GM19025 (cell line): ENCODE measurements around the gene NUP214.
"Not testable (repeated sequence)": the region's sequence is repeated elsewhere in the genome, so short reads cannot be mapped to it uniquely, and the experiment has no call there.

ENCODE experiments used
- ATAC-seq: cut with Tn5 transposase; IDR thresholded peaks from one replicate; pipeline ENCODE4 v1.9.1; 2021; ENCODE audit warnings: mild to moderate bottlenecking, low read depth, moderate library complexity; ENCODE audit not compliant: unreplicated experiment

NUP214 gene

DNA sequence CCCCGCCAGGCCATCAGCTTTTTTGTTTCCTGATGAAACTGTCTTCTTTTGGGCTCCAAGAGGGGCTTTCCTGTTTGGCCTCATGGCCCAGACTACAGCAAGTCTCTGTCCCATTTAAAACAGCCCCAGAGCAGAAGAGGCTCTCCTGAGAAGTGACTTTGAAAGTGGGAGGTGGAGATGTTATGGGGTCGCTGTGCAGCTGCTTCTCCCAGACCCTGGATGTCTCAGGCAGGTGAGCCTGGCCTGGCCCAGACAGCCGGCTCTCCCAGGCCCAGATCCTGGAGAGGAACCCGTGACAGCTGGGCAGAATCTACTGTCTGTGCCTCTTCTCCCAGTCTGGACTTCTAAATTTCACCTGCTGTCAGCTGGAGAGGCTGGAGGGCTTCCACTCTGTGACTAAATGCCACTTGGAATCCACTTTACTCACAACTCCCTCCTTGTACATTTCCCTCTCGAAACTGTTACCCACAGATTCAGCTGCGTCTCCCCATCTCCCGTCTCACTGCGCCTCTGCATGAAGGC, 130.4 kb downstream of the NUP214 start:
- no peak for ATAC-seq

DNA sequence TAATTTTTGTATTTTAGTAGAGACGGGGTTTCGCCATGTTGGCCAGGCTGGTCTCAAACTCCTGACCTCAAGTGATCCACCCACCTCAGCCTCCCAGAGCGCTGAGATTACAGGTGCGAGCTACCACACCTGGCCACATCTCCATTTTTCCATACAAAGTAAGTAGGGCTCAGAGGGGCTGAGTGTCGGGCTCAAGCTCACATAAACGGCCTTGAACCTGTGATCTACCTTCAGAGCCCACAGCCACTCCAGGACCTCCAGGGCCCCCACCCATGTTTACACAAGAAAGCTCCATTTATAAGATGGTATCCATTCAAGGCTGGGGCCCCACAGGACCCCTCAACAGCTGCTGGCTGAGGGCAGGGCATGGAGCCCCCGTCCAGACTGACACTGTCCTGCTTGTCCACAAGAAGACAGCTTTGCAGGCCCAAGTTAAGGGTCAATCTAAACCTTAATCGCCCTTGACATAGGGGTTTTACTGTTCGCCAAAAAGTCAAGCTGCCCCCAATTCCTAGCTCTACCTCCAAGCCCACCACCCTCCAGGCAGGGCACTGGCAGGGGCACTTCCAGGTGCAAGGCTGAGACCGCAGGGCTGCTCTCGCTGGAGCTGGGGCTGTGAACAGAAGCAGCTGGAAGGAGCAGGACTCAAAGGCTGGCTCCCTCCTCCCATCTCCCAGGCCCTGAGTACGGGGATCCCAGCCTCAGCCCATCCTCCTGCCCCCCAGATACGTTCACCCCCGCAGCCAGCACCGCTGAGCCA, 132.1 kb downstream of the NUP214 start:
- no peak for ATAC-seq

DNA sequence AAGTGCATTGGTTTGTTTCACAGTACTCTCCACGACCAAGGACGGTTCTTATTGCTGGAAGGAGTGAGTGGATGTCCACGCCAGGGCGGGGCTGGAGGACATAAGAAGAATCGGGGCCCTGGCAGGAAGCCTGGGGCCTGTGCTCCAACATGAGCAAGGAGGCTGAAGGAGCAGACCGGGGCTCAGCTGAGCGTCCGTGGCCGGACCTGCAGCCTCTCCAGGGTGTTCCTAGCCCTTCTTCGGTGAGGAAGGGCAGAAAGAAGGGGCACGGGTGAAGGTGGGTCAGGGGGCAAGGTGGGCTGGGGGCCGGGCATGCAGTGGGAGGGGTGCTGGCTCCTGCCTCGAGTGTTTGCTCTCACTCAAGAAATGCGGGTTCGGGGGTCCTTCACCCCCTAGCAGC, 132.8 kb downstream of the NUP214 start:
- no peak for ATAC-seq

DNA sequence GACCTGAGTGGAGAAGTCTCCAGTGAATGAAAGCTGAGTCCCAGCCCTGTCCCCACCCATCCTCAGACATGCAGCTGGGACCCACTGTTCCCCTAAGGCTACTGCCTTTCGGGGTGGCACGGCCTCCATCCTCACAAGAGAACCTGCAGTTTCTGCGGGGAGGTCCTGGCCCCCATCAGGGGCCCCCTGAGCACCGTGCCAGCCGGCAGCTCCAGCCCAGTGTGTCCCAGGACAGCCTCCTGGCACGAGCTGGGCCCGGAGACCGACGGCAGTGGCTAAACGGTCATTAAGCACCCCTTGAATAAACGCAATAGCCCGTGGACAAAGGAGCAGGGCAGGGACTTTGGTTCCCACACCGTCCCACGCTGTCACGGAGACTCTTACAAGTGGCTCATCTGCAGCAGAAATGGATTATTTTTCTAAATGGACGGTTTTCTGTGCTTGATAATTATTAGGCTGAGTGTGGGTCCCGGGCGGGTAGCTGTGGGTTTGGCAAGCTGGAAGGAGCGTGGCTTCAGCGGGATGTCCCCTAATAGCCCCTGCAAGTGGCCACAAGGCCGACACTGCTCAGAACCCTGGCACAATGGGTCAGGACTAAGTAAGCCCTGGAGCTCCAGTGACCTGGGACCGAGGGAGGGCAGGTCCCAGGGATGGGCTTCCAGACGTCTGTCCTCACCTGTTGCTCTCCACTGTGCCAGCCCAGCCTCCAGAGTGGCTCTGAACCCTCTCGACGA, 133.5 kb downstream of the NUP214 start:
- no peak for ATAC-seq

DNA sequence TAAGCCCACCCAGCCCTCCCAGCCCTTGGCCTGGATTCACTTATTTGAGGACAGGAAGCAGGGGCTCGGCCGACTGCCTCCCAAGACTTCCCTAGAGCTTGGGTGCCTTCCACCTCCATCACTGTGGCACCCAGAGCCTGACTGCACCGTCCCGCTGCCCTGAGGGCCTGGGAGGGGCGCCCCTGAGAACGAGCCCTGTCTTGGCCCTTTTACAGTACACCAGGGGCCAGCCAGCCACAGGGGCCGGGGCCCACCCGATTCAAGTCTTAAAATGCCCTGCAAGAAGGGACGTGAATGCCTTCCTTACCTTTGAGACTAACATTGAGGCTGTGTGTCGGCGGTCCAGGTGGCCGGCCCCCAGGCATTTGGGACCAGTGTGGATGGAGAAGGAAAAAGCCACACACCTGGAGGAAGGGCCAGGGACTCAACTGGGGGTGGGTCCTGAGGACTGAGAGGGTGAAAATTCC, 134.1 kb downstream of the NUP214 start:
- no peak for ATAC-seq

DNA sequence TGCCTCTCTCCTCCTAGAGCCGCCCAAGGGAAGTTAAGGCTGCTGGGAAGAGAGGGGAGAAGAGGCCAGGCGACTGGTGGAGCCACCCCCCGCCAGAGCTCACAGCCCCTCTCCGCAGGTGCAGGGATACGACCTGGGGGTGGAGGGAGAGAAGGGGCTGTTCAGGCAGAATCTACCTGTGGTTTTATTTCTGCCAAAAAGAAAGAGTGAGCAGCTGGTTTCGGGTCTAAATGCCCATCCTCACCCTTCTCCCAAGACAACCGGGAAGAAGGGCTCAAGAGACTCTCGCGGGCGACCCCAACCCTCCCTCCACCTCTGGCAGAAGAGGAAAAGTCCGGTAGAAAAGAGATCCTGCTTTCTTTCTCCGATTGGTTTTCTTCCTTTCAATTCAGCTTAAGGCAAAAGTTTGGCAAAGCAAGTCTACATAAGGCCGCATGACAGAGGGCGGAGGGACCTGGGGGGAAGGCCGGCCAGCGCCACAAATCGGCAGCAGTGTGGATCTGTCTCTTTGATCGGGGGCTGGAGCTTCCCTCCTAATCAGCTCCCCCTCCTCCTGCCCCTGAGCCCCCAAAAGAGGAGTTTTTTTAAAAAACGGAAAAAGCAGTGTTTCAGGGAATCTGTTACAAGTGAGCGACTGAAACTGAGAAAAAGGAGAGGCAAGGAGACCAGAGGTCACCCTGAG, 134.7 kb downstream of the NUP214 start:
- ATAC-seq: no peak

DNA sequence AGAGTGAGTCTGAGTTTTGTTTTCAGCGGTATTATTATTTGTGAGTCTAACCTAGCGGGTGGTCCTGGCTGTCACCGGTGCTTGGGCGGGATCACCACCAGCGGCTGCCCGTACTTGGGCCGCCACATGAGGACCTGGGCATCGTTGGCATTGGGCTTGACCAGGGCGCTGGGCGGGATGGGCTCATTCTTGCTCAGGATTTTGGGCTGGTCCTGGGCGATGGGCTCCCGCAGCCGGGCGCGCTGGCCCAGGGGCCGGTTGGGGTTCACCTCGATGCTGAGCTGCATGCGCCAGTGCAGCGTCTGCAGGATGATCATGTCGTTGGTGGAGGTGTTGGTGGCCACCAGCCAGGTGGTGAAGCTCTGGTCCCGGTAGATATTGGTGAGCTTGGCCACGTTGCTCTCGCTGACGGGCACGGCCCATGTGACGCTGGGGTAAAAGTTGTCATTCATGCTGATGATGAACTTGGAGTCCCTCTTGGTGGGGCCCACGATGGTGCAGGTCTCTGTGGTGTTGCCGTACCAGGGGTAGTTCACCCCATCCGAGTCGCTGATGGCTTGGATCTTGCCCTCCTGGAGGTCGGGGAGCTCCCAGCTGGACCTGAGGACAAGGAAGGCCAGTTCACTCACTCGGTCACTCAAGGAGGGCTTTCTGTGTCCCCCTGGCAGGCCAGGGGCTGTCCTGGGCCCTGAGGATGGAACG, 135.5 kb downstream of the NUP214 start:
- no peak for ATAC-seq

DNA sequence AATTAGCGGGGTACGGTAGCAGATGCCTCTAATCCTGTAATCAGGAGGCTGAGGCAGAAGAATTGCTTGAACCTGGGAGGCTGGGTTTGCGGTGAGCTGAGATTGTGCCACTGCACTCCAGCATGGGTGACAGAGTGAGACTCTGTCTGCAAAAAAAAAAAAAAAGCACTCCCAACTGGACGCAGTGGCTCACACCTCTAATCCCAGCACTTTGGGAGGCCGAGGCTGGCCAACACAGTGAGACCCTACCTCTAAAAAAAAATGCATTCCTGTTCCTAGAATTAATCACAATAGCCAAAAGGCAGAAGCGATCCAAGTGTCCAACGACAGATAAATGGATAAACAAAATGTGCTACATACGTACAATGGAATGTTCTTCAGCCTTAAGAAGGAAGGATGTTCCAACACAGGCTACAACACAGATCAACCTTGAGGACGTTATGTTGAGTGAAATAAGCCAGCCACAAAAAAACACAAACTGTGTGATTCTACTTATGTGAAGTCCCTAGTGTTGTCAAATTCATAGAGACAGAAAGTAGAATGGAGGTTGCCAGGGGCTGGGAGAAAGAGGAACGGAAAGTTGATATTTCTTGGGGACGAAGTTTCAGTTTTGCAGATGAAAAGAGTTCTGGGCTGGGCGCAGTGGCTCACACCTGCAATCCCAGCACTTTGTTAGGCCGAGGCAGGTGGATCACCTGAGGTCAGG, 137.1 kb downstream of the NUP214 start:
- no peak for ATAC-seq

DNA sequence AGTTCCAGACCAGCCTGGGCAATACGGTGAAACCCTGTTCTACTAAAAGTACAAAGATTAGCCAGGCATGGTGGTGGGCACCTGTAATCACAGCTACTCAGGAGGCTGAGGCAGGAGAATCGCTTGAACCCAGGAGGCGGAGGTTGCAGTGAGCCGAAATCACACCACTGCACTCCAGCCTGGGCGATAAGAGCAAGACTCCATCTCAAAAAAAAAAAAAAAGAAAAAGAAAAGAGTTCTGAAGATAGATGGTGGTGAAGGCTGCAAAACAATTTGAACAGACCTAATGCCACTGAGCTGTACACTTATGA, 137.6 kb downstream of the NUP214 start:
- not testable (repeated sequence) for ATAC-seq

DNA sequence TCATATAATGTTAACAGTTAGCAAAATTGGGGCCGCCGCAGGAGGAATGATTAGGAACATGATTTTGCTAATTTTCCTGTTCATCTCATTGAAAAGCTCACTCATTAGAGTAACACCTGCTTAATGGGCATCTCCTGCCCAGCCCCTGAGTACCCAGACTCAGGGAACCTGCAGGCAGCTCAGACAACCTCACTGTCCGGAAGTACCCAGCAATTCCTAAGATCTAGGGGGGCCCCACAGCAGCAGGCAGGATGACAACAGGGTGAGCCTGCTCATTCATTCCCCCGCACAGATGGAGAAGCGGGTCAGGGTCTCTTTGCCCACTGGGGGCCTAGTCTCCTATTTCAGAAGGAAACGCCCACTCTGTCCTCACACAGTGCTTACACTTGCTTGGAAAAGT, 138.3 kb downstream of the NUP214 start:
- ATAC-seq: no peak

DNA sequence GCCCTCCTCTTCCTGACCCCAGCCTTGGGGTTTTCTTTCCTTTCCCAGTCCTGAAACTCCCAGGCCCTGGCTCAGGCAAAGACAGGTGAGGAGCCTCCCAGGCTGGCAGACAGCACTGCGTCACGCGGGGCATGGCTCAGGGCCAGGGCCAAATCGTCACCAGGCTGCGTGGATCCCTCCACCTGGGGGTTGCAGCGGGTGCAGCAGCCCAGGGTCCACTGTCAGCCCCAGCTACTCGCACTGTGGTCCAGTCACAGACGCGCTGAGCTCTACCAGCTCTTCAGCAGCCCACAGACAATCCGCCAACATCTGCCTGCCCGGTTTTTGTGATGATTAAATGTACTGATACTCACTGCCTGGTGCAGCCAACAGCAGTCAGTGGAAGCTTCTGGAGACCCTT, 138.8 kb downstream of the NUP214 start:
- no peak for ATAC-seq

DNA sequence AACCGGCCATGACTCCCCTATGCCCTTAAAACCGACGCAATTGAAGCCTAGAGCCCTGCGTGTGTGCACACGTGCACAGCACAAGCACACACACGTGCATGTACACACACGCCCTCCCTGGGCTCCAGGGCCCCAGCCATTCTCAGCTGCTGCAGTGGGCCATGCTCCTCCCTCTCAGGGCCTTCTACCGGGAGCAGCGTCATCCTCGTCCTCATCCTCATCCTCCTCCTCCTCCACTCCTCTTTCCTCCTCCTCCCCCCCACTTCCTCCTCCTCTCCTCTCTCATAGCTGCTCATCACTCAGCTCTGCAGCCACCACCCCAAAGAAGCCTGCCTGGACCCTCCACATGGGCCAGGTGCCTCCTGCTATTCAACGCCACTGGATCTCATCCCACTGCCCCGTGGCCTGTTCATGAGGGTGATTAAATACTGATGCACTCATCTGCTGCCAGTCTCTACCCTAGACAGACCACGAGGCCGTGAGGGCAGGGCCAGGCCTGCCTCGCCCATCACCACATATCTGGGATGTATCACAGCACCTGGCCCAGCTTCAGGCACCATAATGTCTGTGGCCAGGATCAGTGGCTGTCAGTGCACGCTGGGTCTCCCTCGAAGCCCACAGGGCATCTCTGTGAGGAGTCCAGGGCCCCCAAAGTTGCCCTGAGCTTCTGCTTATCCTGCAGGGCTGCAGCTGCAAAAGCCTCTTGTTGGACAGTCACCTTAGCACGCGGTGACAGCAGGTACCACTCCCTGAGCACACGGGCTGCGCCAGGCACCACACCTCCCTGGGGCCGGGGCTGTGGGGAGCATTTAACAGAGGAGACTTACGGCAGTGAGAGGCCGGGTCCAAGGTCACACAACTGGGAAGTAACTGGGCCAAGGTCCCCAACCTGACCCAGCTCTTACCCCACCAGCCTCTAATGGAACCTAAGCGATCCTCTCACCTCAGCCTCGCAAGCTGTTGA, 141.2 kb downstream of the NUP214 start:
- ATAC-seq: no peak

DNA sequence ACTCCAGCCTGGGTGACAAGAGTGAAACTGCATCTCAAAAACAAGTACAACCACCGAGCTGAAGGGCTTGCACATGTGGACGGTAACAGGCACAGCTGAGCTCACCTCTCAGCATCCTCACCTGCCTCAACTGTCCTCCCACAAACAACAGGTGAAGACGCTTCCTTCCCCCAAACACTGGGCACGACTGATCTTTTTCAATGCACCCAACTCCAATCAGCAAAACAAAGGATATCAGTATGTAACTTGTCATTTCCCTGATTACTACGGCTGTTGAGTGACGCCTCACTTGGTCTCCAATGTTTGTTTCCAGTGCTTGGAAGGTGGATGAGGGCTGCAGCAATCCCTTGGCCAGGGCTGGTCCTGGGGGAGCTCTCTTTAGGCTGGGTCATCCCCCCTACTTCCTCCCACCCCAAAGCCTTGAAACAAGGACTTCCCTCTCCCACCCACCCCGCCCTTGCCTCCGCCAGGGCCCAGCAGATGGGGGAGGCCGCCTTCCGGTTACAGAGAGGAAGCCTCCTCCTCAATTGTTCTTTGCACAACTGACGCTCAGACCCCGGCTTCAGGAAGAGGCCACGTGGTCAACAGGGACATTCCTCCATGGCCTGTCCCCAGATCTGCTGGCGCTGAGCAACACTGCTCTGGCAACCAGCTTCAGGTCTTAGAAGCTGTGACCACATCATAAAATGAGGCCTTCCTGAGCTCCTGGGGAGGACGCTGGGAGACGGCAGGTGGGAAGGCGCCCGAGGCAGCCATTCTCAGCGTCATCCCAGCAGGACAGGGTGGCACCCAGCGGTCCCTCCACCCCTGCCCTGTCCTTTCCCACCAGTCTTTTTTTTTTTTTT, 145.0 kb downstream of the NUP214 start:
- no peak for ATAC-seq

DNA sequence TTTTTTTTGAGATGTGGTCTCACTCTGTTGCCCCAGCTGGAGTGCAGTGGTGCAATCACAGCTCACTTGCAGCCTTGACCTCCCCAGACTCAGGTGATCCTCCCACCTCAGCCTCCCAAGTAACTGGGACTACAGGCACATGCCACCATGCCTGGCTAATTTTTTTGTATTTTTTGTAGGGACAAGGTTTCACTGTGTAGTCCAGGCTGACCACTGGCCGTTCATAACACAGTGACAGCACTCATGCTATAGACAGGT, 145.6 kb downstream of the NUP214 start:
- ATAC-seq: not testable (repeated sequence)

DNA sequence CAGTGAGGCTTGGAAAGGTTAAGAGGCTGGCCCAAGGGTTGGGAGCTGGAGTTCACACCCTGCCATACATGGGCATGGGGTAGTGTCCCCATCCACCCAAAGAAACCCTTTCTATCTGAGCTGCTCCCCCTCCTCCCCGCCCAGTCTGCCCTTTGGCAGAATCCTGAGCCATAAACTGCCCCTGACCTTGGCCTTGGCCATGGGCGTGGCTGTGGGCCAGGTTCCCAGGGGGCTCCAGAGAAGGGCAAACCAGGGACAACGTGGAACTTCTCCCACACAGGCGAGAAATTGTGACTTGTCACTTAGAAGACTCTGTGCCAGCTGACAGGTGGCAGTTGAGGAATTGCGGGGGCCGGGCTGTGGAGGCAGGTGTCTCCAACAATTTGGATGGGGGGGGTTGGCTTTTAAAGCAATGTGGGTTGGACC, 146.1 kb downstream of the NUP214 start:
- ATAC-seq: no peak

DNA sequence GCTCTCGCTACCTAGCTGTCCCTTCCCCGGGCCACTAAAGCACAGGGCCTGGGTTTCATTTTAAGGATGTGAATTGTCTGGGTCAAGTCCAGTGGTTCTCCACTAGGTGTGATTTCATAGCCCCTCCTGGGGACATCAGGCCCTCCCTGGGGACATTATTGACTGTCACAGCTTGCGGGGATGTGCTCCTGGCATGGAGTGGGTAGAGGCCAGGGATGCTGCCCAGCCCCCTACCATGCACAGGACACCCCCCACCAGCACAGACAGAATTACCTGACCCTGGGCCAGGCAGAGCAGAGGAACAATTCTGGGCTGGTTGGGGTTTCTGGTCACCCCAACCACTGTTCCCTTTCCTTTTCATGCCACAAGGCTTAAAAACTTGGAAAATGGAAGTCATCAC, 146.8 kb downstream of the NUP214 start:
- no peak for ATAC-seq

DNA sequence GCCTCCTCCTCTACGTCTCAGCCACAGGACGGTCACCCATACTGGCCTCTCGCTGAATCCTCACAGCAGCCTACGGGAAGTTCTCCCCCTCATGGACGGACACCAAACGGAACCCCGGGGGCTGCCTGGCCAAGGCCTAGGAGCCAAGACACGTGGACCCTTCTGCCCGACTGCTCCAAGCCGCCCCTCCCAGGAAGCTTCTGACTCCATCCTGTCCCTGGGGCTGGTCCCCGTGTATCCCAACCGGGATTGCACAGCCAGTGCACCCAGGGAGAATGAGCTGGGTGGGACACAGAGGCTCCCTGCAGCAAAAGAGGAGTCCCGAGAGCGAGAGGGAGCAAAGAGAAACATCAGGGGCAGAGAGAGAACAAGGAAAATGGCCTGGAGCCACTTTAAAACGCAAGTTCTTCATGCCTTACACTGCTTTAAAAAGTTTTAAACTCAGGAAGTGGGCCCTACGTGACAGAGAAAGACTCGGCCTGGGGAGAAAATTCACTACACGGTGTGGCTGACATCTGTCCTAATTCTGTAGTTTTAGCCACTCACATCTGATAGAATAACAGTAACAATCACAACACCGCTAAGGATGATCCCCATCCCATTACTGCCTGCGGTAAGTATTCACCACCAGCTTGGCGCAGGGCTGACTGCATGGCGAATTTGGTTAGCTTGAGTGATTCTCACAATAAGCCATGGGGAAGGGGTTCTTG, 147.9 kb downstream of the NUP214 start:
- ATAC-seq: no peak
